Mesenteric fat pad (tissue), 1 donor: Measurements from ENCODE around the gene TAPT1. TPM values are rescaled to one million over a fixed set of nuclear protein-coding genes. Genes with fewer than 3 reads are reported as not detected.

Experiments
- DNase-seq: peaks from one replicate; pipeline ENCODE4 v3.0.0-alpha.2; 2020; ENCODE audit warnings: low spot score
- total RNA-seq: library from RNA; stranded (reverse); fragmentation: NEBNext Ultra II Directional; extraction: Animal tissue kit (Norgen Biotek cat#: 25700); gene quantifications from one replicate; pipeline ENCODE4 v1.2.1, GENCODE V29; 2021
- donor health status: DM: yes; HTN: yes; CAD: no.

The TAPT1 gene
- total RNA-seq, 1 donor from 2014 or later = 44.2 TPM

DNA sequence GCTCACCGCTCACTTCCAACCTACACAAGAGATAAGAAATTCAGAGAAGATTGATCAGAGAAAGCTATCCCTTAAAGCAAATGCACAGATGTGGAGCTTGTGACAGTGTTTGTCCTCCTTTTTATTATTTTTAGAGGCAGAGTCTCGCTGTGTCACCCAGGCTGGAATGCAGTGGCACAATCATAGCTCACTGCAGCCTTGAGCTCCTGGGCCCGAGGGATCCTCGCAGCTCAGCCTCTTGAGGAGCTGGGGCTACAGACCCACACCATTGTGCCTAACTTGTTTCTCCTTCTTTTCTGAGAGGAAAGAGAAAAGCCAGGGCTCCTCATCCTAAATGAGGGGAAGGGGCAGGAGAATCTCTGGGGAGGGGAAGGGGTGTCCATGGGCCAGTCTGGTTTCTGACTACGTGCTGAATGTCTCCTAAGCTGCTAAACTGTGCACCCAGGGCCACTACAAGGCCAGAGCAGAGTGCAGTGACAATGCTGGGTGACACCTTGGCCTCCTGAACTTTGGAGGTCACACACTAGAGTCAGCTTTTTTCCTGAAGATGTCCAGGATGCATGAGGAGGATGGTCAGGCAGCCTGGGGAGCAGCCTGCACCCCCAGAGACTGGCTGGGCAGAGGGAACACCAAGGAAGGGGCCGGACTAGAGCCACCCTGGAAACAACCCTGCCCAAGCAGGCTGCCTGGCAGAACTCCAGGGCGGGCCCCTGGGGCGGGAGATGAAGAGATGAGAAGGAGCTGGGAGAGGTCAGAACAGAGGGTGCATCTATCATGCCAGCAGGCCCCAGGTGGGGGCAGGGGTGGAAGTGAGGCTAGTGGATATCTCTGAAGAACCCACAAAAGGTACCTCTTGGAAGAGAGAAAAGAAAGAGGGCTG lies 87.0 kb downstream of the TAPT1 start:
- no peak for DNase-seq

- DNase-seq = peak; percentile 74
Observed at GRCh38 chr4:16136827-16137226, 89.4 kb downstream of the TAPT1 start.

DNA sequence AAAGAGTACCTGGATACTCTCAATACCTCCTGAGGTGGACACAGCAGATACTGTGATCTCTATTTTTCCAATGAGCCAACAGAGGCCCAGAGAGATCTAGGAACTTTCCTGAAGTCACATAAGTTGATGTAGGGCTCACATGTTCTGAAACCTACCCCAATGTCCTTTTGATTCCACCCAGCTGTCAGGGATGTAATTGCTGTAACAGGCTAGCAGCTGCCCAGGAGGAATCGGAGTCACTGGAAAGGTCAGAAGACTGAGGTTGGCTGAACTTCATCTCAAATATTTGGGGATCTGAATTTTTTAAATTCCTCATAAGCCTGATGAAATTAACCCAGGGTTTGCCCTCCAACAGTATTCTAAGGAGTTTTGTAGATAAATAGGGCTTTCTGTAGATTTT lies 90.0 kb downstream of the TAPT1 start:
- DNase-seq = peak; percentile 1

DNA sequence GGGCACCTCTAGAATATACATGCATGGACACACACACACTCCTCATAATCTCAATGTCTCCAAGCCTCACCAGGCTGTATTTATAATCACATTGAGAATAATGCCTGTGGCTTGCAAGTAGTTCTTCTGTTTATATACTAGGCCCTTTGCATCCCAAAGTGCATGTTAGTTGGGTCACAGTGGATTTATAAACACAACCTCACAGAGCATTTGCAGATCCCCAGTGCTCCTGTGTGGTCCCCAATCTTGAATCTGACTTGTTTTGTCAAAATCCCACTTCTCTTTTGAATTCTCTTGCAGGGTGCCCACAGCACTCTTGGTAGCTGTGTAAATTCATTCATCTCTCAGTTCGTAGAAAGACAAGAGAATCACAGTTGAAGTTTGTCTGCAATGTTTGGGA lies 92.9 kb downstream of the TAPT1 start:
- peak; percentile 2 for DNase-seq

DNA sequence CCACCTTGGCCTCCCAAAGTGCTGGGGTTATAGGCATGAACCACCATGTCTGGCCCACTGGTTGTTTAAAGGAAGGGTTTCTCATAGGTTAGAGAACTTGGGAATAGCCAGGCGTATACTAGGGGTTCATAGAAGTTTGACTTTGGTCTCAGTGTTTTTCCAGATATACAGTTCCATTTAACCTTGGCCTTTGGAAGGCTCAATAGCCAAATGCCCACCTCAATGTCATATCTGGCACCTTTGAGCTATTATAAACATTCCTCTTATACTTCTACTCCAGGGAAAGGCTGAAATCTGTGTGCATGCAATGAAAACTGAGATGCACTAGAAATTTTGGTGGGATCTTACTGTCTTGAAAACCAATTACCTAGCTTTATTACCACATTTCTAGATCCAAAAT lies 95.0 kb downstream of the TAPT1 start:
- no peak for DNase-seq

- DNase-seq = no peak
Observed at GRCh38 chr4:16129336-16129735, 96.9 kb downstream of the TAPT1 start.

- DNase-seq = no peak
Observed at GRCh38 chr4:16126714-16127113, 99.6 kb downstream of the TAPT1 start.

DNA sequence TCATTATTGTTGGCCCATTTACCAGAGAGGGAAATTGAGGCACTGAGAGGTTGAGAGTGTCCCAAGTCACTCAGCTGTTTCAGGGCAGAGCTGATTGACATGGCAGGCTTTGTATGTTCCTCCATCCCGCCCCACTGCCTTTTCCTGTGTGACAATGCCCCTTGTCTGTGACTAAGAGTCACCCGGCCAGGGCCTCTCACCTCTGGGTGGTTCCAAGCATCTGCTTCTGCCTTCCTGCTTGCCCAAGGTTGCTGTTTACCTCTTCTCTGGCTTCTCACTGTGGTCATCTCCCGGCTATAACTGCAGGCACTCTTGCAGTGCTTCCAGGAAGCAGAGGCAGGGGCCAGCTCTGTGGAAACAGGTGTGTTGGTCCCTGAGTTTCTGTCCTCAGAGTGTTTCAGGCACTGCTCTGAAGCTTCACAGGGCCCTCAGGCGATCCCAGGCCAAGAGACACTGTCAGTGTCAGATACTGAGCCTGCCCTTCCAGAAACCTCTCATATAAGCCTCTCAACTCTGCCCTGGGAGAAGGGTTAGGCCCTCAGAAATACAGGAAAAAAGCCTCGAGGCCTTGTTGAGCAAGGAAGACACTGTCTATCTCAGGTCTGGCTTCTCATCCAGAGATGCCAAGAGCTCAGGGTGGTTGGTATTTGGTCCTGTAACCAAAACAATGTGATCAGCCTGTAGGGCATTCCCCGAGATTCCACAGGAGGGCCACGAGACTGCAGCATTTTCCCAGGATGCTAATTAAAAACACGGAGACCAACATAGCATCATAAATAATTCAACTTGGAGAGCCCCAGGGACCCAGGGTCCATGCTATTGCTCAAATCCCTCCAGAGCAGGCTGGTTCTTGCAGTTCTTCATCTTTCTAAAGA lies 100.5 kb downstream of the TAPT1 start:
- no peak for DNase-seq

DNA sequence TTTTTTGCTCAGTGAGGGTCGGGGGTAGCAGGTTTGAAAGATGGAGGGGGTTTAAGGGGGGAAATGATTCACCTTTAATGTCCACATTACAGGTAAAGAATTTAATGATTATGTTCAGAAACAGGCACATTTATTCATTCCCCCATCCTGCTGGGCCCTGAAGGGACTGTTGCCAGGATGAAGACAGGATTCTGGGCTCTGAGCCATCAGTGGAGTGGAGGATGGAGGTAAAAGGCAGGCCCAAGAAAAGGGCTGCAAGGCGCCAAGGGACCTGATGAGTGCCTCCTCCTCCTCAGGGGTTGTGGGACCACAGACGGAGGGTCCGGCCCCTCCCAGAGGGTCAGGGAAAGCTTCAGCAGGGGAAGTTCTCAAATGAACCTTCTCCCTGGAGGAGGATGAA lies 102.0 kb downstream of the TAPT1 start:
- DNase-seq = no peak

- no peak for DNase-seq
Observed at GRCh38 chr4:16123356-16124084, 102.8 kb downstream of the TAPT1 start.

GRCh38 chr4:16122784-16123183 lies 103.5 kb downstream of the TAPT1 start:
- no peak for DNase-seq

- DNase-seq = no peak
Observed at GRCh38 chr4:16122308-16122711, 104.0 kb downstream of the TAPT1 start.

DNA sequence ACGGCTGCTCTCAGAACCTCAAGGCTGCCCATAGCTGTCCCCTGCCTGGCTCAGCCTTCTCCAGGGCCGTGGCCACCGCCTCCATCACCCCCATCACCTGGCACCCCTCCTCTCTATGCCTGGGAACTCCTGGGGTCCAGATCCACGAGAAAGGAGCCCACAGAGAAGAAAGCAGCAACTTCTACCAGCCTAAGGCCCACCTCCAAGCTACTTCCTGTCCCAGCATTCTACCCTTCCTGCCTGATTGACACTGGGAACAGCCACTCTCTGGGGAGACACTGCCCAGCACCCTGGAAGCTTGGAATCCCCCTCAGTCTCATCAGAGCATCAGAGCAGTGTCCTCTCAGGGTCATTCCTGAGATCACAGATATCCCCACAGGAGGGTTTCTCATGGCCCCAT lies 105.6 kb downstream of the TAPT1 start:
- no peak for DNase-seq

DNA sequence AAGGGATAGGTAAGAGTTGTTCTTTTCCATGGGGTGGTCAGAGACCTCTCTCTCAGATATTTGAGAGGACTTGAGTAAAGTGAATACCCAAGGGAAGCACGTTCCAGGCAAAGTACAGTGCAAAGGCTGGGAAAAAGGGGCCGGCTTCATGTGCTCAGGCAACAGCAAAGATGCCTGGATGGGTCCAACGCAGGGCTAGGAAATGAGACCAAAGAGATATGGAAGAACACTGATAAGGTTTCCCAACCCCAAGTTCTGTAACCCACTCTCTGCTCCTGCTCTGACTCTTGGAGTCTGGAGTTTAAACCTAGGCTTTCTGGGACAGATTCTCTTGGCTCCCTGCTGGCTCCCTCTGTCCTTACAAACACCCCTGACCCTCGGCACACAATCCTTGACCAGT lies 106.3 kb downstream of the TAPT1 start:
- DNase-seq = no peak

DNA sequence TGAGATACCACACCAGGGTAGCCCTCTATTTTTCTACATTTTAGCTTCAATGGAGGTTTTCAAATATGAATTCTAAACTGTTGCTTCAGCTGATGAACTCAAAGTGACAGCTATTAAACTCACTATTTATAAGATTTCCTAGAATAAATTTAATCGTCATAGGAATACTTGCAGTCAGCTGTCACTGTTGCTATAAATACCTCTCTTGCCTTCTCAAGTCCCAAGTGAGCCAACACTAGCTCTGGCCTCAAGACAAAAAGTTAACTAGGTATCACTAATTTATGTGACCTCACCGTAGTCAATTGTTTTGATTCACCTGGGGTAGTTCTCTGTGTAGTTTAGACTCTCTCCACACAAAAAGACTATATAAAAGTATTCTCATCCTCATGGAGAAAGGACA lies 108.2 kb downstream of the TAPT1 start:
- DNase-seq = no peak

DNA sequence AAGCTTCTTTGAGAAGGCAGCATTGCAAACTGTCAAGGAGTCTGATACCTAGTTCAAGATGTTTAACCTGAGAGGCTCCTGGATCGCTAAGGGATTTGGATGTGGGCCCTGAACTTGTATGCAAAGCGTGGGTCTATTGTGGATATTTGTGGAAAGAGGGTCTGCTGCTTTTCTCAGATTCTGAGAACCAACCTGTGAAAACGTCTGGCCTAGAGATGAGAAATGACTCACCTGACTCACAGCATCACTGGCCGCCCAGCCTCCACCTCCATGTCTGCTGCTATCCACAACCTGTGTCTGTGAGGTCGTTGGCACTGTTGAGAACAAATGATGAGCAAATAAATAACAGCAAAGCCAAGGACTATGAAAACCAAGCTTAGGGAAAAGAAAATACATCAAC lies 109.1 kb downstream of the TAPT1 start:
- no peak for DNase-seq

GRCh38 chr4:16116493-16116990 lies 109.7 kb downstream of the TAPT1 start:
- DNase-seq = no peak

DNA sequence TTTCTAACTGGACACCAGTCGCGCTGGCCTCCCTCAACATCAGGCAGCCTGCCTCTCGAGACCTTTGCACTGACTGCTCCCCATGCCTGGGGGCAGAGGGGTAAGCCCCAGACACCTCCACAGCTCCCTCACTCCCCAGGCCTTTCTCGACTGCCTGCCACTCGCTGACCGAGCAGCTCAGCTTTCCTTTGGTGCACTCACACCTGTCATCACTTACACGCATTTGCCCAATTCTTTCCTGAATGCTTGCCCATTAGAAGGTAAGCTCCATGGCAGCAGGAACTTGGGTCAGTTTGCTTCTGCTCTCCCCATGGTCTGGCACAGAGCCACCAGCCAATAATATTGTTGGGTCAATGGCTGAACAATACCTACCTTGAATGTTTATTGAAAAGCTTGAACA lies 110.3 kb downstream of the TAPT1 start:
- no peak for DNase-seq

- no peak for DNase-seq
Observed at GRCh38 chr4:16114546-16114945, 111.7 kb downstream of the TAPT1 start.

DNA sequence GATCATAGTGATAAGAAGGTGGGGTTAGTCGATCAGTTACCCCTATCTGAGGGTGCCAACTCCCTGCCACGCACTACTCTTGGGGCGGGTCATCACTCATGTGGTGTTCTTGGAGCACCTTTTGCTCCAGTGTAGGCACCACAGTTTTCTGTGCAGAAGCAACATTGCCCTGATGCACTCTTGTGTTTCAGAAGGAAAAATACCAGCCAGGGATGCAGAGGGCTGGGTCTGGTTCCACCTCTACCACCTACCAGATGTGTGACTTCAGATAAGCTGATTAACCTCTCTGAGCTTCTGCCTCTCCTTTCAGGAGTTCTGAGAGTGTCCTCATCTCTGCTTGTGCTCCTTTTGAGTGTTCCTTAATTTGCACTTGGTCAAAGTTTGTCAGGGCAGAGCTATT lies 112.5 kb downstream of the TAPT1 start:
- no peak for DNase-seq

GRCh38 chr4:16111533-16111932 lies 114.7 kb downstream of the TAPT1 start:
- DNase-seq = no peak
